ENCODE data around the gene GRID1. TPM values are rescaled to one million over a fixed set of nuclear protein-coding genes. Genes with fewer than 3 reads are reported as not detected.

Gene GRID1
- total RNA-seq, 1 donor: not detected

- DNase-seq (ENCODE audit: low read depth): no peak
- H3K4me3 ChIP-seq (ENCODE audit: low read depth, low read length): no peak overlapping the region
- TF ChIP-seq CTCF (IDR thresholded peaks at IDR 0.05; ENCODE audit: insufficient read depth, low read depth, low read length): no peak
Measured at GRCh38 chr10:85665681-85666080, 700.9 kb downstream of the GRID1 start.

GRCh38 chr10:85665078-85665477 lies 701.5 kb downstream of the GRID1 start:
- DNase-seq (ENCODE audit: low read depth): no peak
- no peak overlapping the region for H3K4me3 ChIP-seq (ENCODE audit: low read depth, low read length)
- no peak for TF ChIP-seq CTCF (IDR thresholded peaks at IDR 0.05; ENCODE audit: insufficient read depth, low read depth, low read length)

- no peak for DNase-seq (ENCODE audit: low read depth)
- TF ChIP-seq CTCF (IDR thresholded peaks at IDR 0.05; ENCODE audit: insufficient read depth, low read depth, low read length): no peak
- H3K4me3 ChIP-seq (ENCODE audit: low read depth, low read length): no peak overlapping the region
Measured at GRCh38 chr10:85661123-85661522, 705.5 kb downstream of the GRID1 start.

GRCh38 chr10:85659331-85659730 lies 707.3 kb downstream of the GRID1 start:
- no peak for DNase-seq (ENCODE audit: low read depth)
- H3K4me3 ChIP-seq (ENCODE audit: low read depth, low read length): no peak overlapping the region
- no peak for TF ChIP-seq CTCF (IDR thresholded peaks at IDR 0.05; ENCODE audit: insufficient read depth, low read depth, low read length)

GRCh38 chr10:85658518-85658917 lies 708.1 kb downstream of the GRID1 start:
- H3K4me3 ChIP-seq (ENCODE audit: low read depth, low read length): no peak overlapping the region
- TF ChIP-seq CTCF (IDR thresholded peaks at IDR 0.05; ENCODE audit: insufficient read depth, low read depth, low read length): no peak
- no peak for DNase-seq (ENCODE audit: low read depth)

GRCh38 chr10:85657476-85658113 lies 709.0 kb downstream of the GRID1 start:
- H3K4me3 ChIP-seq (ENCODE audit: low read depth, low read length): no peak overlapping the region
- TF ChIP-seq CTCF (IDR thresholded peaks at IDR 0.05; ENCODE audit: insufficient read depth, low read depth, low read length): no peak
- no peak for DNase-seq (ENCODE audit: low read depth)

- DNase-seq (ENCODE audit: low read depth): no peak
- TF ChIP-seq CTCF (IDR thresholded peaks at IDR 0.05; ENCODE audit: insufficient read depth, low read depth, low read length): no peak
- no peak overlapping the region for H3K4me3 ChIP-seq (ENCODE audit: low read depth, low read length)
Measured at GRCh38 chr10:85655411-85655810, 711.2 kb downstream of the GRID1 start.

All from fibroblast of villous mesenchyme (primary cell).